Ovary (tissue), 3 donors: ENCODE results near the gene VWA1.
"Not testable (repeated sequence)": the region's sequence is repeated elsewhere in the genome, so short reads cannot be mapped to it uniquely, and the experiment has no call there.

Experiments used
- CTCF ChIP-seq, 3 donors: fragments of 450-650 bp in 2 of 3; fragments of 200-600 bp in 1 of 3; IDR thresholded peaks; one replicate each; pipeline versions ENCODE4 v1.5.1 to v1.8.0; 2016 to 2022; ENCODE audit warnings: antibody characterized with exemption in 3 of 3, mild to moderate bottlenecking in 1 of 3
- EP300 ChIP-seq: sonication (generic); formaldehyde crosslinking; IDR thresholded peaks from one replicate; pipeline ENCODE4 v1.6.1; 2017; ENCODE audit warnings: antibody characterized with exemption
- POLR2A ChIP-seq: fragments of 450-650 bp; IDR thresholded peaks from one replicate; pipeline ENCODE4 v1.6.1; 2017; ENCODE audit warnings: antibody characterized with exemption, mild to moderate bottlenecking, moderate library complexity
- donor health status: DM: no; HTN: no; CAD: no.

GRCh38 chr1:1417396-1417795, 18.1 kb upstream of the VWA1 start:
- not testable (repeated sequence) for TF ChIP-seq CTCF (IDR thresholded peaks at IDR 0.05); EP300; POLR2A
